GM21447 (cell line): ENCODE data around the gene SMG7.
A peak's percentile ranks its signal among the peaks of the same experiment; 100 is the strongest.

ENCODE experiments used
- ATAC-seq: cut with Tn5 transposase; IDR thresholded peaks from one replicate; pipeline ENCODE4 v1.9.1; 2021; ENCODE audit not compliant: unreplicated experiment

Gene SMG7

GRCh38 chr1:183553331-183553730 lies 81.0 kb downstream of the SMG7 start:
- ATAC-seq: no peak

GRCh38 chr1:183553764-183554163 lies 81.5 kb downstream of the SMG7 start:
- ATAC-seq: no peak

GRCh38 chr1:183554577-183554976 lies 82.3 kb downstream of the SMG7 start:
- no peak for ATAC-seq

- no peak for ATAC-seq
Measured at GRCh38 chr1:183559061-183559460, 86.8 kb downstream of the SMG7 start.

- ATAC-seq: no peak
Measured at GRCh38 chr1:183562701-183563100, 90.4 kb downstream of the SMG7 start.

- ATAC-seq: no peak
Measured at GRCh38 chr1:183565261-183565660, 93.0 kb downstream of the SMG7 start.

GRCh38 chr1:183566026-183566425 lies 93.7 kb downstream of the SMG7 start:
- no peak for ATAC-seq

GRCh38 chr1:183567584-183567983 lies 95.3 kb downstream of the SMG7 start:
- ATAC-seq: peak; percentile 81

GRCh38 chr1:183568176-183569021 lies 96.1 kb downstream of the SMG7 start:
- no peak for ATAC-seq

GRCh38 chr1:183569141-183569540 lies 96.8 kb downstream of the SMG7 start:
- no peak for ATAC-seq

- no peak for ATAC-seq
Measured at GRCh38 chr1:183569801-183570200, 97.5 kb downstream of the SMG7 start.

- no peak for ATAC-seq
Measured at GRCh38 chr1:183570451-183570850, 98.2 kb downstream of the SMG7 start.

GRCh38 chr1:183571678-183572268 lies 99.5 kb downstream of the SMG7 start:
- ATAC-seq: no peak

GRCh38 chr1:183572721-183573120 lies 100.4 kb downstream of the SMG7 start:
- no peak for ATAC-seq

- ATAC-seq: no peak
Measured at GRCh38 chr1:183575606-183576005, 103.3 kb downstream of the SMG7 start.

GRCh38 chr1:183576537-183576936 lies 104.2 kb downstream of the SMG7 start:
- ATAC-seq: no peak

- no peak for ATAC-seq
Measured at GRCh38 chr1:183577897-183578465, 105.7 kb downstream of the SMG7 start.

- ATAC-seq: no peak
Measured at GRCh38 chr1:183578856-183579255, 106.6 kb downstream of the SMG7 start.

- ATAC-seq: no peak
Measured at GRCh38 chr1:183580281-183580682, 108.0 kb downstream of the SMG7 start.

- no peak for ATAC-seq
Measured at GRCh38 chr1:183582021-183582713, 109.9 kb downstream of the SMG7 start.

GRCh38 chr1:183583466-183583865 lies 111.2 kb downstream of the SMG7 start:
- ATAC-seq: no peak

- no peak for ATAC-seq
Measured at GRCh38 chr1:183584147-183584546, 111.8 kb downstream of the SMG7 start.
